GM23248 (cell line): ENCODE results near the gene EMID1. TPM values are rescaled to one million over a fixed set of nuclear protein-coding genes. Genes with fewer than 3 reads are reported as not detected.

Experiments
- DNase-seq: peaks from one replicate; pipeline ENCODE4 v3.0.0-alpha.2; 2015
- H2AFZ ChIP-seq: fragments of 200-600 bp; sonication (generic); 2 replicates; pipeline ENCODE4 v1.6.1; 2016; ENCODE audit warnings: antibody characterized with exemption
- H3F3A ChIP-seq: fragments of 200-600 bp; sonication (generic); 2 replicates; pipeline ENCODE4 v1.6.1; 2016; ENCODE audit warnings: mild to moderate bottlenecking, antibody characterized with exemption, mixed run types; ENCODE audit not compliant: insufficient read depth
- H3K27ac ChIP-seq: fragments of 200-600 bp; sonication (generic); 2 replicates; pipeline ENCODE4 v1.5.1; 2016; ENCODE audit warnings: mild to moderate bottlenecking
- H3K27me3 ChIP-seq: fragments of 200-600 bp; sonication (generic); replicated peaks from 2 replicates; pipeline ENCODE4 v1.6.1; 2016; ENCODE audit warnings: mild to moderate bottlenecking; ENCODE audit not compliant: insufficient read depth
- H3K36me3 ChIP-seq: fragments of 200-600 bp; sonication (generic); 2 replicates; pipeline ENCODE4 v1.6.1; 2016; ENCODE audit warnings: low read depth, mild to moderate bottlenecking
- H3K4me1 ChIP-seq: fragments of 200-600 bp; sonication (generic); 2 replicates; pipeline ENCODE4 v1.6.1; 2016; ENCODE audit warnings: mild to moderate bottlenecking; ENCODE audit not compliant: insufficient read depth
- H3K4me2 ChIP-seq: fragments of 200-600 bp; sonication (generic); one replicate; pipeline ENCODE4 v1.6.1; 2016; ENCODE audit warnings: mild to moderate bottlenecking; ENCODE audit not compliant: unreplicated experiment
- H3K4me3 ChIP-seq: fragments of 200-600 bp; sonication (generic); 2 replicates; pipeline ENCODE4 v1.5.1; 2016; ENCODE audit warnings: mild to moderate bottlenecking
- H3K79me2 ChIP-seq: fragments of 200-600 bp; sonication (generic); 2 replicates; pipeline ENCODE4 v1.6.1; 2016; ENCODE audit warnings: mild to moderate bottlenecking; ENCODE audit not compliant: insufficient read depth
- H3K9ac ChIP-seq: fragments of 200-600 bp; sonication (generic); 2 replicates; pipeline ENCODE4 v1.6.1; 2016; ENCODE audit warnings: mild to moderate bottlenecking
- H3K9me2 ChIP-seq: fragments of 200-600 bp; sonication (generic); 2 replicates; pipeline ENCODE4 v1.6.1; 2016; ENCODE audit warnings: mixed run types, mild to moderate bottlenecking, moderate library complexity; ENCODE audit not compliant: insufficient read depth
- H3K9me3 ChIP-seq: fragments of 200-600 bp; sonication (generic); one replicate; pipeline ENCODE4 v1.6.1; 2017; ENCODE audit warnings: low read depth
- H4K20me1 ChIP-seq: fragments of 200-600 bp; sonication (generic); 2 replicates; pipeline ENCODE4 v1.6.0; 2016; ENCODE audit not compliant: insufficient read depth
- EZH2 ChIP-seq: fragments of 200-600 bp; sonication (generic); IDR thresholded peaks from 2 replicates; pipeline ENCODE4 v1.6.1; 2018; ENCODE audit warnings: antibody characterized with exemption, mild to moderate bottlenecking; ENCODE audit not compliant: insufficient read depth, poor library complexity, severe bottlenecking
- EZH2phosphoT487 ChIP-seq: fragments of 200-600 bp; sonication (generic); IDR thresholded peaks from 2 replicates; pipeline ENCODE4 v1.6.1; 2018; ENCODE audit warnings: antibody characterized with exemption, moderate library complexity, mild to moderate bottlenecking, low read depth; ENCODE audit not compliant: insufficient read depth
- WGBS, 2 experiments: methylation state at CpG; one replicate each; pipeline ENCODE4 v1.1.6; 2015 to 2017; ENCODE audit warnings: low lambda C conversion rate in 2 of 2, low coverage in 1 of 2; ENCODE audit errors: missing lambda C conversion rate in 2 of 2; 5-methylcytosine and 5-hydroxymethylcytosine counted together
- in situ Hi-C: fragments of 300-500 bp; cut with MboI; formaldehyde crosslinking; loops from 2 replicates; pipeline ENCODE4 v1.15.0; 2020
- polyA plus RNA-seq: library from polyadenylated mRNA; unstranded; fragments of >200 nt; fragmentation: Nextera tagmentation; extraction: Ambion mirVana; gene quantifications from 2 replicates; pipeline ENCODE4 v1.2.1, GENCODE V29; 2016
- total RNA-seq: library from RNA; depleted of rRNA; stranded (reverse); fragments of >200 nt; shearing (Covaris generic); gene quantifications from 2 replicates; pipeline ENCODE4 v1.2.3, GENCODE V29; 2014

EMID1 gene
- total and polyA plus RNA-seq, 2 experiments from 2014 or later = not detected

DNA sequence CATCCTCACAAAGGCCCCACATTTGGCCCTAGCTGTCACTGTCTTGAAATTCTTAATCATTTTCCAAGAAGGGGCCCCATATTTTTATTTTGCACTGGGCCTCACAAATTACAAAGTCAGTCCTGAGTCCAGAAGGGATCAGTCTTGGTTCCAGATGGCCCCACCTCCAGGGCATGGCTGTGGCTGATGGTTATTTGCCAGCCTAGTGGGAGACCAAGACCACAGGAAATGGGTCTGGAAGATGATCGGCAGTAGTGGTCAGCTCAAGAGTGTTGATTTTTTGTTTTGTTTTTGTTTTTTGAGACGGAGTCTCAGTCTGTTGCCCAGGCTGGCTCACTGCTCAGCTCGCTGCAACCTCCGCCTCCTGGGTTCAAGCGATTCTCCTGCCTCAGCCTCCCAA is 47.1 kb upstream of the EMID1 start:
- in situ Hi-C loops = no loop called here
- H3K9ac ChIP-seq = no peak overlapping the region
- H3K27ac ChIP-seq = no peak overlapping the region

GRCh38 chr22:29163808-29164207 is 41.9 kb upstream of the EMID1 start:
- in situ Hi-C loops = no loop called here
- no peak overlapping the region for H2AFZ ChIP-seq

More for the DNA sequence above, 47.1 kb upstream of the EMID1 start:
- WGBS, 2 experiments = 80 to 86% methylated on average over 5 of the region's 5 CpGs
- Histone ChIP-seq H3K9me3 (no peaks in the 10 kb centered on the region), H3K4me3 (no peak overlapping the region), H3K4me2 (no peak overlapping the region), H3K9me2 (no peaks in the 10 kb centered on the region), H3K36me3 (no peaks in the 10 kb centered on the region), H3K27me3 (no peaks in the 10 kb centered on the region), H4K20me1 (no peaks in the 10 kb centered on the region), H2AFZ (no peak overlapping the region), H3K79me2 (no peaks in the 10 kb centered on the region), H3K4me1 (no peaks in the 10 kb centered on the region), H3F3A (no peaks in the 10 kb centered on the region)
- TF ChIP-seq EZH2 (no peak), EZH2phosphoT487 (no peak)
- DNase-seq = no peak

DNA sequence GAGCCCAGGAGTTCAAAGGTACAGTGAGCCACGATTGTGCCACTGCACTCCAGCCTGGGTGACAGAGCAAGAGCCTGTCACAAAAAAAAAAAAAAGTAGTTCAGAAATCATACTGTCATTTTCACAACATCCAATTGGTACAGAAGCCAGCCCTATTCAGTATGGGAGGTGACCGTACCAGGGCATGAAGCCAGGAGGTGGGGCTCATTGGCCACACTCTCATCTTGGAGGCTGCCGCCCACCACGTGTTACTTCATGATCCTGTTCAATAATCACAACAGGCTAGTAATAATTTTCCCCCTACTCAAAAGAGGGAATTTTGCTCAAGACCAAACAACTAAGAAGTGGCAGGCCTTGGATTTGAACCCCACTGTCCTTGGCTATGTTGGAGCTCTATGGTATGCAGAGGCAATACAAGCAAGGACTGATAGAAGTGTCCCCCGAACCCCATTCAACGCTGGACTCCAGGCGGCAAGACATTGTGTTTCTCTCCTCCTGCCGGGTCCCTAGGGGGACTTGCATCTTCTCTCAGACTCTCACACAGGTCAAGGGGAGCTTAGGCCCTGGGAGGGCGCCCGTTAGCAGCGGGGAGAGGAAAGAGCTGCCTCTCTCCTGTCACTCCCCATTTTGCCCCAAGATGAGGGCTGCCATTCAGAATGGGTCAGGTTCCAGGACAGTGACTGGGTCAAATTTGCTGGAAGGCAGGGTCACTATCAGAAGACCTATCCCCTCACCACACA is 40.2 kb upstream of the EMID1 start:
- no peak overlapping the region for H3K27ac ChIP-seq
- no peak overlapping the region for H3K4me3 ChIP-seq
- H3K9me3 ChIP-seq = no peaks in the 10 kb centered on the region
- H3K9ac ChIP-seq = no peak overlapping the region
- no peak for TF ChIP-seq EZH2
- TF ChIP-seq EZH2phosphoT487 = no peak
- no peak overlapping the region for H2AFZ ChIP-seq
- H3F3A ChIP-seq = no peaks in the 10 kb centered on the region
- H3K79me2 ChIP-seq = no peaks in the 10 kb centered on the region
- no peaks in the 10 kb centered on the region for H3K4me1 ChIP-seq
- H3K36me3 ChIP-seq = no peaks in the 10 kb centered on the region
- no peaks in the 10 kb centered on the region for H4K20me1 ChIP-seq
- no peak overlapping the region for H3K4me2 ChIP-seq
- in situ Hi-C loops = no loop called here
- H3K9me2 ChIP-seq = no peaks in the 10 kb centered on the region
- 47 to 48% methylated on average over 11 of the region's 11 CpGs for WGBS, 2 experiments
- H3K27me3 ChIP-seq = 0 out of 2 replicates have a peak, but pooled peaks cover 3% of the 10 kb centered on the region
- DNase-seq = no peak

More at GRCh38 chr22:29163808-29164207, 41.9 kb upstream of the EMID1 start:
- TF ChIP-seq EZH2 = no peak
- no peak for TF ChIP-seq EZH2phosphoT487
- Histone ChIP-seq H3F3A (no peaks in the 10 kb centered on the region), H3K27me3 (no peaks in the 10 kb centered on the region), H3K79me2 (no peaks in the 10 kb centered on the region), H3K4me2 (no peak overlapping the region), H4K20me1 (no peaks in the 10 kb centered on the region), H3K36me3 (no peaks in the 10 kb centered on the region), H3K9me3 (no peaks in the 10 kb centered on the region), H3K4me3 (no peak overlapping the region), H3K9me2 (no peaks in the 10 kb centered on the region), H3K9ac (no peak overlapping the region), H3K4me1 (no peaks in the 10 kb centered on the region), H3K27ac (no peak overlapping the region)
- WGBS, 2 experiments = 80 to 82% methylated on average over 13 of the region's 13 CpGs
- DNase-seq = no peak

DNA sequence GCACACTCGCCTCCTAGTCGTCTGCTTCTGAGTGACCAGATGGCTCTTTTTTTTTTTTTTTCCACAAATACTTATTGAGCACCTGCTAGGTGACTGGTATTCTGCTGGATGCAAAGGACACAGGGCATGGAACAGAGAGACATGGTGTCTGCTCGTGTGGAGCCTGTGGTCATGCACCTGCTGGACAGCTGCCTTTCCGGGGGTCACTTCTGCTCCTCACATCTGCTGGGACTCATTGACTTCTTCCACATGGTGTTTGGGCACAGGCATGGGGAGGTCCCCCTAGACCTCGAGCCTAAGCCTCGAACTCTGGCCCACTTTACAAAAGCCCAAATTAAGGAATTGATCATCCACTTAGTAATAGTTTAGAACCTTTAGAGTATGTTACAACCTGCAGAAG is 39.5 kb upstream of the EMID1 start:
- in situ Hi-C loops = no loop called here
- H3K9me3 ChIP-seq = no peaks in the 10 kb centered on the region
- WGBS, 2 experiments = 71% methylated on average over 6 of the region's 6 CpGs

More for the DNA sequence above, 39.5 kb upstream of the EMID1 start:
- H3K36me3 ChIP-seq = no peaks in the 10 kb centered on the region
- no peak overlapping the region for H3K9ac ChIP-seq
- no peak overlapping the region for H3K4me3 ChIP-seq
- H3K4me1 ChIP-seq = no peaks in the 10 kb centered on the region
- 0 out of 2 replicates have a peak, but pooled peaks cover 3% of the 10 kb centered on the region for H3K27me3 ChIP-seq
- DNase-seq = no peak
- H2AFZ ChIP-seq = no peak overlapping the region
- H3K27ac ChIP-seq = no peak overlapping the region
- no peaks in the 10 kb centered on the region for H3K79me2 ChIP-seq
- H3K9me2 ChIP-seq = no peaks in the 10 kb centered on the region
- H4K20me1 ChIP-seq = no peaks in the 10 kb centered on the region
- H3K4me2 ChIP-seq = no peak overlapping the region
- TF ChIP-seq EZH2 = no peak
- TF ChIP-seq EZH2phosphoT487 = no peak
- no peaks in the 10 kb centered on the region for H3F3A ChIP-seq
